HCT116 (cell line): ENCODE data around the gene GPRC5C.

Experiments used
- EZH2 ChIP-seq: fragments of 200-600 bp; sonication (generic); IDR thresholded peaks from 2 replicates; pipeline ENCODE4 v1.6.1; 2017; ENCODE audit warnings: antibody characterized with exemption, mixed run types
- ZNF274 ChIP-seq: fragments of 200-500 bp; sonication (Bioruptor generic); IDR thresholded peaks from 2 replicates; pipeline ENCODE4 v1.6.1; 2014; ENCODE audit warnings: mild to moderate bottlenecking, low read depth, low read length, inconsistent platforms
- TF ChIP-seq, protein P1 (sequence below), 3 experiments: fragments of 200-600 bp in 1 of 3; sonication (generic) in 1 of 3; IDR thresholded peaks in 2 of 3; conservative IDR thresholded peaks in 1 of 3; 2 replicates each; pipeline ENCODE4 v1.5.1; 2012 to 2017; ENCODE audit warnings: low read depth in 2 of 3, low read length in 2 of 3, antibody characterized with exemption in 1 of 3, borderline replicate concordance in 1 of 3, control low read depth in 1 of 3, mild to moderate bottlenecking in 1 of 3, mixed read lengths in 1 of 3, mixed run types in 1 of 3, moderate library complexity in 1 of 3; ENCODE audit not compliant: insufficient read depth in 1 of 3

DNA sequence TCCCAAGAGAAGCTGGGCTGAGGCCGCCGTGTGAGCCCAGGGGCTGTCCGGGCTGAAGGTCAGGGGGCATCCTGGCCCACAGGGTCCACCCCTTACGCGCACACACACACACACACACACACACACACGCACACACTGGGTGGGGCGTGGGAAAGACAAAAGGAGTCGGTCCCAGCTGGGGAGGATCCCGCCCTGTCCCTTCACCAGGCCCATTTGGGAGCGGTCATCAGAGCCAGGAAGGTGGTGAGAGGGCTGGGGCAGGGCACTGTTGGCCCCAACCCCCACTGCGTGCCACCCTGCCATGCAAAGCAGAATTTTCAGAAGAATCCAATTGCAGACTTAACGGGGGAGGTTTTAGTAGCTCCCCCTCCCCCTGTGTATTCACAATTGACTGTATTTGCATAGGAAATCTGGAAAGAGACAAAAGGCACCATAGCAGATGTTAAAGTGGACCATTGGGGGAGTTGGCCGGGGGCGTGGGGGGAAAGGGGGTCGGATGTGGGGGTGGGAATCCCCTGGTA lies 23.2 kb downstream of the GPRC5C start:
- TF ChIP-seq ZNF274 (no peak), EZH2 (no peak)
- TF ChIP-seq, protein P1, sequence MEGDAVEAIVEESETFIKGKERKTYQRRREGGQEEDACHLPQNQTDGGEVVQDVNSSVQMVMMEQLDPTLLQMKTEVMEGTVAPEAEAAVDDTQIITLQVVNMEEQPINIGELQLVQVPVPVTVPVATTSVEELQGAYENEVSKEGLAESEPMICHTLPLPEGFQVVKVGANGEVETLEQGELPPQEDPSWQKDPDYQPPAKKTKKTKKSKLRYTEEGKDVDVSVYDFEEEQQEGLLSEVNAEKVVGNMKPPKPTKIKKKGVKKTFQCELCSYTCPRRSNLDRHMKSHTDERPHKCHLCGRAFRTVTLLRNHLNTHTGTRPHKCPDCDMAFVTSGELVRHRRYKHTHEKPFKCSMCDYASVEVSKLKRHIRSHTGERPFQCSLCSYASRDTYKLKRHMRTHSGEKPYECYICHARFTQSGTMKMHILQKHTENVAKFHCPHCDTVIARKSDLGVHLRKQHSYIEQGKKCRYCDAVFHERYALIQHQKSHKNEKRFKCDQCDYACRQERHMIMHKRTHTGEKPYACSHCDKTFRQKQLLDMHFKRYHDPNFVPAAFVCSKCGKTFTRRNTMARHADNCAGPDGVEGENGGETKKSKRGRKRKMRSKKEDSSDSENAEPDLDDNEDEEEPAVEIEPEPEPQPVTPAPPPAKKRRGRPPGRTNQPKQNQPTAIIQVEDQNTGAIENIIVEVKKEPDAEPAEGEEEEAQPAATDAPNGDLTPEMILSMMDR (IDR thresholded peaks at IDR 0.05 in 2 of 3, conservative IDR thresholded peaks at IDR 0.05 in 1 of 3; ENCODE audit: borderline replicate concordance in 1 of 3, insufficient read depth in 1 of 3, low read depth in 2 of 3, low read length in 2 of 3), result no peak
